Cardiac muscle cell (in vitro differentiated cells and primary cell): ENCODE results near the gene ELF4. TPM values are rescaled to one million over a fixed set of nuclear protein-coding genes. Genes with fewer than 3 reads are reported as not detected.
A peak's percentile ranks its signal among the peaks of the same experiment; 100 is the strongest.
"Not testable (repeated sequence)": the region's sequence is repeated elsewhere in the genome, so short reads cannot be mapped to it uniquely, and the experiment has no call there.

Experiments used
- DNase-seq, 2 donors: peaks; one replicate each; pipeline versions ENCODE4 v3.0.0 to v3.0.0-alpha.2; 2010 to 2017; ENCODE audit warnings: low read depth in 1 of 2, low spot score in 1 of 2
- H3K27ac ChIP-seq: fragments of 200-600 bp; sonication (generic); 2 replicates; pipeline ENCODE4 v1.5.1; 2016
- H3K27me3 ChIP-seq: fragments of 200-600 bp; sonication (generic); 2 replicates; pipeline ENCODE4 v1.6.0; 2016; ENCODE audit warnings: control low read depth
- H3K36me3 ChIP-seq: fragments of 200-600 bp; sonication (generic); 2 replicates; pipeline ENCODE4 v1.5.1; 2016; ENCODE audit warnings: control low read depth
- H3K4me1 ChIP-seq: fragments of 200-600 bp; sonication (generic); 2 replicates; pipeline ENCODE4 v1.8.1; 2017; ENCODE audit warnings: low read depth, mild to moderate bottlenecking, mixed run types
- H3K4me3 ChIP-seq: fragments of 200-600 bp; sonication (generic); 2 replicates; pipeline ENCODE4 v1.5.1; 2016; ENCODE audit warnings: mild to moderate bottlenecking
- H3K9me3 ChIP-seq: fragments of 200-600 bp; sonication (generic); 2 replicates; pipeline ENCODE4 v1.5.1; 2017; ENCODE audit warnings: low read depth, mild to moderate bottlenecking, control low read depth
- CTCF ChIP-seq: IDR thresholded peaks from 2 replicates; pipeline ENCODE4 v1.5.1; 2012; ENCODE audit warnings: low read depth, mild to moderate bottlenecking, low read length
- polyA plus RNA-seq: library from polyadenylated mRNA; unstranded; fragments of >200 nt; fragmentation: Nextera tagmentation; extraction: Ambion mirVana; gene quantifications from 2 replicates; pipeline ENCODE4 v1.2.1, GENCODE V29; 2016
- total RNA-seq: library from RNA; depleted of rRNA; stranded (reverse); fragments of >200 nt; gene quantifications from 2 replicates; pipeline ENCODE4 v1.2.3, GENCODE V29; 2016

The ELF4 gene
- total and polyA plus RNA-seq, 2 experiments from 2014 or later, result 0.88 to 1.8 TPM

- H3K4me3 ChIP-seq, result peak overlapping the region; percentile 19
- peak in 1 of 2 donors; percentile 35 for DNase-seq
- no peaks in the 10 kb centered on the region for H3K27me3 ChIP-seq
- no peak for TF ChIP-seq CTCF
- H3K9me3 ChIP-seq, result no peaks in the 10 kb centered on the region
- H3K27ac ChIP-seq, result no peak overlapping the region
- H3K36me3 ChIP-seq, result no peaks in the 10 kb centered on the region
- H3K4me1 ChIP-seq, result no peaks in the 10 kb centered on the region
These were observed 10.0 kb upstream of the ELF4 start for GRCh38 chrX:130120321-130120731.

- no peaks in the 10 kb centered on the region for H3K27me3 ChIP-seq
- H3K4me1 ChIP-seq, result no peaks in the 10 kb centered on the region
- H3K27ac ChIP-seq, result no peak overlapping the region
- no peaks in the 10 kb centered on the region for H3K9me3 ChIP-seq
- H3K36me3 ChIP-seq, result no peaks in the 10 kb centered on the region
- H3K4me3 ChIP-seq, result no peak overlapping the region
- no peak for DNase-seq
- TF ChIP-seq CTCF, result no peak
These were observed 9.1 kb upstream of the ELF4 start for GRCh38 chrX:130119312-130119898.

- H3K9me3 ChIP-seq, result no peaks in the 10 kb centered on the region
- H3K36me3 ChIP-seq, result no peaks in the 10 kb centered on the region
- TF ChIP-seq CTCF, result no peak
- H3K27me3 ChIP-seq, result no peaks in the 10 kb centered on the region
- DNase-seq, result peak in 1 of 2 donors; percentile 86
- H3K4me3 ChIP-seq, result no peak overlapping the region
- no peaks in the 10 kb centered on the region for H3K4me1 ChIP-seq
- no peak overlapping the region for H3K27ac ChIP-seq
These were observed 8.4 kb upstream of the ELF4 start for GRCh38 chrX:130118441-130119311.

GRCh38 chrX:130117166-130117565 is 6.9 kb upstream of the ELF4 start:
- H3K9me3 ChIP-seq, result no peaks in the 10 kb centered on the region
- no peaks in the 10 kb centered on the region for H3K27me3 ChIP-seq
- DNase-seq, result no peak
- no peak for TF ChIP-seq CTCF
- no peaks in the 10 kb centered on the region for H3K36me3 ChIP-seq
- no peaks in the 10 kb centered on the region for H3K4me1 ChIP-seq
- no peak overlapping the region for H3K27ac ChIP-seq
- no peak overlapping the region for H3K4me3 ChIP-seq

GRCh38 chrX:130115119-130115885 is 5.0 kb upstream of the ELF4 start:
- H3K36me3 ChIP-seq, H3K9me3 ChIP-seq, H3K27me3 ChIP-seq, H3K4me1 ChIP-seq, H3K4me3 ChIP-seq, H3K27ac ChIP-seq: not testable (repeated sequence)
- DNase-seq, result peak in 1 of 2 donors; percentile 20
